IPS-18a (cell line): ENCODE results near the gene SHANK1.
A peak's percentile ranks its signal among the peaks of the same experiment; 100 is the strongest.

Source experiments
- H3K27ac ChIP-seq: one replicate; pipeline ENCODE4 v1.5.1; 2013; ENCODE audit warnings: low read length
- H3K27me3 ChIP-seq: one replicate; pipeline ENCODE4 v1.6.1; 2013; ENCODE audit warnings: mild to moderate bottlenecking, low read length; ENCODE audit not compliant: control insufficient read depth, insufficient read depth
- H3K36me3 ChIP-seq: one replicate; pipeline ENCODE4 v1.6.1; 2013; ENCODE audit warnings: low read depth, low read length; ENCODE audit not compliant: control insufficient read depth
- H3K4me1 ChIP-seq: one replicate; pipeline ENCODE4 v1.6.1; 2013; ENCODE audit warnings: low read depth, low read length; ENCODE audit not compliant: control insufficient read depth
- H3K4me3 ChIP-seq: one replicate; pipeline ENCODE4 v1.5.1; 2013; ENCODE audit warnings: low read length
- H3K9ac ChIP-seq: one replicate; pipeline ENCODE4 v1.6.1; 2013; ENCODE audit warnings: mild to moderate bottlenecking, low read length, moderate library complexity
- H3K9me3 ChIP-seq: one replicate; pipeline ENCODE4 v1.6.1; 2013; ENCODE audit warnings: low read depth, low read length; ENCODE audit not compliant: control insufficient read depth

The SHANK1 gene

GRCh38 chr19:50649433-50650391 is 69.9 kb downstream of the SHANK1 start, which contains the start of gene C19orf81:
Gene C19orf81 (plus strand): TSS chr19:50649445. CDS start chr19:50649445, 0 bp downstream.
- Histone ChIP-seq H3K4me1 (peaks cover 10% of the 10 kb centered on the region), H3K27ac (no peak within 1 kb of the TSS), H3K9me3 (no peaks in the 10 kb centered on the region), H3K36me3 (no peaks in the 10 kb centered on the region), H3K27me3 (peaks cover 18% of the 10 kb centered on the region), H3K4me3 (peak within 1 kb of the TSS; percentile 26), H3K9ac (no peak within 1 kb of the TSS)

DNA sequence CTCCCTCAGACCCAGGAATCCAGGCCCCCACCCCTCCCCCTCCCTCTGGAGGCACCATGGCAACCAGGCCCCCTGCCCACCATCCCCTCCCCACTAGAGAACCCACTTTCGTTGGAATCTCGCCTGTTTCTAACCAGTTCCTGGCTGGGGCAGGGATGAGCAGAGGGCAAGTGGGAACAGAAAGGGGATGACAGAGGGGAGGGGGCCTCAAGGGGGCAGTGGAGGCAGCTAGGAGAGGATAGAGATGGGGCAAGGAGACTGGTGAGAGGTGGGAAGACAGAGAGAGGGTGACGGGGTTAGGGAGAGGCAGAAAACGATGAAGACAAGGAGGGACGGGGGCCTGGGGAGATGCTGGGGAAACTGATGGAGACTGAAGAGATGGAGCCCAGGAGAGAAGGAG is 70.9 kb downstream of the SHANK1 start:
- no peak overlapping the region for H3K27ac ChIP-seq
- peaks cover 28% of the 10 kb centered on the region for H3K27me3 ChIP-seq
- H3K9ac ChIP-seq, result no peak overlapping the region
- no peaks in the 10 kb centered on the region for H3K9me3 ChIP-seq
- H3K4me1 ChIP-seq, result peaks cover 7% of the 10 kb centered on the region
- no peaks in the 10 kb centered on the region for H3K36me3 ChIP-seq
- no peak overlapping the region for H3K4me3 ChIP-seq

DNA sequence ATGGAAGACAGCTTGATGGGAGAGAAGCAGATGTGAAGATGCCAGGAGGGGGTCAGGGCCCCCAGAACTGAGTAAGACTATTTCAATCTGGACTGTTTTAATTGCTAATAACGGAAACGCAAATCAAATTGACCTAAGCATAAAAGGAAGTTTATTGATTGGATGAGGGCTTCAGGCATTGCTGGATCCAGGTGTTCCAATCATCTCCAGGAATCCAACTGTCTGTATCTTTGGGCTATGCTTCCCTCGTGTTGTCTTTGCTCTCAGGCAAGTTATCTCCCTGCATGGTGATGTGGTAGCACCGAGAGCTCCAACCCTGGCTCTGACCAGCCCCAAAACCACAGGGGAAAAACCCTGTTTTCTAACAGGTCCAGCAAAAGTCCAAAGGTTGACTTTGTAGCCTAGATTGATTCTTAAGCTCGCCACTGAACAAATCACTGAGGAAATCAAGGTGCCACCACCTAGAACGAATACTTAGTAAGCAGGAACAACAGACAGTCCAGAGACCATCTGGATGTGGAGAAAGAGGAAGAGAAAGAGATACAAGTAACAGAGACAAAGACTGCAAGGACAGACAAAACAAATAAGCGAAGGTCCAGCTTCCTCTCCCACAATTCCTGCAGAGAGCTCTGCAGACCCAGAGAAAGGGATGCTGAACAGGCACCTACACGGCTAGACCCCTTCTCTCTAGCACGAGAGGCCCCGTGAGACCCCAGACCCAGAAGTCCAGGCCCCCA is 71.6 kb downstream of the SHANK1 start:
- H3K27ac ChIP-seq, result no peak overlapping the region
- H3K27me3 ChIP-seq, result peaks cover 35% of the 10 kb centered on the region
- H3K9ac ChIP-seq, result no peak overlapping the region
- no peaks in the 10 kb centered on the region for H3K9me3 ChIP-seq
- no peaks in the 10 kb centered on the region for H3K36me3 ChIP-seq
- H3K4me3 ChIP-seq, result no peak overlapping the region
- peaks cover 3% of the 10 kb centered on the region for H3K4me1 ChIP-seq

GRCh38 chr19:50646074-50646807 is 73.4 kb downstream of the SHANK1 start:
- H3K9me3 ChIP-seq, result no peaks in the 10 kb centered on the region
- H3K27me3 ChIP-seq, result peaks cover 38% of the 10 kb centered on the region
- H3K27ac ChIP-seq, result no peak overlapping the region
- no peaks in the 10 kb centered on the region for H3K36me3 ChIP-seq
- no peak overlapping the region for H3K4me3 ChIP-seq
- no peak overlapping the region for H3K9ac ChIP-seq
- peaks cover 3% of the 10 kb centered on the region for H3K4me1 ChIP-seq

DNA sequence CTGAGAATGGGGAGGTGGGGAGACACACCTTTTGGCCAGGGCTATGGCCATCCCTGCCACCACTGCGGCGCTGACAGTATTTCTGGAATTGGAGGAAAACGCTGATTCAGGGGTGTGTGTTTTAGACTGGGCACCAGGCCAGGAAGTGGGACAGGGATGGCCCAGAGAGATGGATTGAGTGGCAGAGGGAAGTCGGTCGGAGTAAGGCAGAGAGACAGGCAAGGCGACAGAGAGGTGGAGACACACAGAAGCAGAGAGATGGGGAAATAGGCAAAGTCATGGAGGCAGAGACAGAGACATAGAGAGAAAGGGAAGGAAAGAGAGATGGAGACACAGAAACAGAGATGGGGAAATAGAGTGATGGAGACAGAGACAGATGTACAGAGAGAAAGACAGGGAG is 74.5 kb downstream of the SHANK1 start:
- no peak overlapping the region for H3K4me3 ChIP-seq
- peaks cover 3% of the 10 kb centered on the region for H3K4me1 ChIP-seq
- H3K36me3 ChIP-seq, result no peaks in the 10 kb centered on the region
- no peak overlapping the region for H3K27ac ChIP-seq
- H3K9ac ChIP-seq, result no peak overlapping the region
- no peaks in the 10 kb centered on the region for H3K9me3 ChIP-seq
- H3K27me3 ChIP-seq, result peaks cover 38% of the 10 kb centered on the region

- Histone ChIP-seq H3K9me3 (no peaks in the 10 kb centered on the region), H3K27me3 (peaks cover 38% of the 10 kb centered on the region), H3K4me1 (peaks cover 3% of the 10 kb centered on the region), H3K9ac (no peak overlapping the region), H3K4me3 (no peak overlapping the region), H3K27ac (no peak overlapping the region), H3K36me3 (no peaks in the 10 kb centered on the region)
Measured at GRCh38 chr19:50644315-50644915, 75.2 kb downstream of the SHANK1 start.

GRCh38 chr19:50640368-50640767 is 79.2 kb downstream of the SHANK1 start:
- H3K4me1 ChIP-seq, result no peaks in the 10 kb centered on the region
- H3K36me3 ChIP-seq, result no peaks in the 10 kb centered on the region
- H3K27ac ChIP-seq, result no peak overlapping the region
- H3K4me3 ChIP-seq, result peak overlapping the region; percentile 64
- H3K9ac ChIP-seq, result peak overlapping the region; percentile 69
- peaks cover 2% of the 10 kb centered on the region for H3K9me3 ChIP-seq
- H3K27me3 ChIP-seq, result peaks cover 32% of the 10 kb centered on the region

- Histone ChIP-seq H3K4me3 (peak within 1 kb of the TSS; percentile 86), H3K36me3 (no peaks in the 10 kb centered on the region), H3K9me3 (peaks cover 4% of the 10 kb centered on the region), H3K27me3 (peaks cover 23% of the 10 kb centered on the region), H3K9ac (peak within 1 kb of the TSS; percentile 69), H3K27ac (no peak within 1 kb of the TSS), H3K4me1 (no peaks in the 10 kb centered on the region)
Measured at GRCh38 chr19:50639121-50640112, 80.2 kb downstream of the SHANK1 start, which contains the start of gene SYT3. Gene SYT3 (minus strand): TSS chr19:50639881. CDS start chr19:50637411, 2,470 bp downstream.

- H3K4me1 ChIP-seq, result no peaks in the 10 kb centered on the region
- peaks cover 10% of the 10 kb centered on the region for H3K9me3 ChIP-seq
- H3K9ac ChIP-seq, result no peak overlapping the region
- peak overlapping the region; percentile 86 for H3K4me3 ChIP-seq
- H3K27me3 ChIP-seq, result peaks cover 14% of the 10 kb centered on the region
- H3K36me3 ChIP-seq, result no peaks in the 10 kb centered on the region
- no peak overlapping the region for H3K27ac ChIP-seq
Measured at GRCh38 chr19:50638600-50638999, 81.0 kb downstream of the SHANK1 start.
